Peyer's patch (tissue), 4 donors: ENCODE measurements around the gene PADI2.

Experiments used
- CTCF ChIP-seq, 6 experiments: fragments of 450-650 bp in 4 of 6; fragments of 200-600 bp in 2 of 6; sonication (generic) in 1 of 6; IDR thresholded peaks; one replicate each; pipeline ENCODE4 v1.5.1; 2017 to 2019; ENCODE audit warnings: antibody characterized with exemption in 6 of 6, mild to moderate bottlenecking in 3 of 6, moderate library complexity in 1 of 6
- POLR2A ChIP-seq, 2 donors: fragments of 450-650 bp; IDR thresholded peaks; one replicate each; pipeline ENCODE4 v1.5.1; 2017; ENCODE audit warnings: antibody characterized with exemption in 2 of 2, mild to moderate bottlenecking in 2 of 2, moderate library complexity in 2 of 2

- TF ChIP-seq CTCF (IDR thresholded peaks at IDR 0.05) (no peak), POLR2A (IDR thresholded peaks at IDR 0.05) (no peak)
Observed at GRCh38 chr1:17123196-17124045, 4.2 kb upstream of the PADI2 start.
